Astrocyte of the spinal cord (primary cell): Measurements from ENCODE around the gene CEACAM8.
"Not testable (repeated sequence)": the region's sequence is repeated elsewhere in the genome, so short reads cannot be mapped to it uniquely, and the experiment has no call there.

Experiments
- DNase-seq: peaks from one replicate; pipeline ENCODE4 v3.0.0; 2011; ENCODE audit warnings: low read depth, low spot score
- H3K4me3 ChIP-seq: 2 replicates; pipeline ENCODE4 v1.5.1; 2011; ENCODE audit warnings: low read depth, mild to moderate bottlenecking, low read length, moderate library complexity
- in situ Hi-C: cut with HindIII; loops from 2 replicates; pipeline ENCODE4 v1.10.0; 2017; ENCODE audit warnings: low sequenced_read_pairs
- TF ChIP-seq, protein P1 (sequence below): IDR thresholded peaks from 2 replicates; pipeline ENCODE4 v1.5.1; 2012; ENCODE audit warnings: low read depth, mild to moderate bottlenecking, low read length, inconsistent platforms

CEACAM8 gene

DNA sequence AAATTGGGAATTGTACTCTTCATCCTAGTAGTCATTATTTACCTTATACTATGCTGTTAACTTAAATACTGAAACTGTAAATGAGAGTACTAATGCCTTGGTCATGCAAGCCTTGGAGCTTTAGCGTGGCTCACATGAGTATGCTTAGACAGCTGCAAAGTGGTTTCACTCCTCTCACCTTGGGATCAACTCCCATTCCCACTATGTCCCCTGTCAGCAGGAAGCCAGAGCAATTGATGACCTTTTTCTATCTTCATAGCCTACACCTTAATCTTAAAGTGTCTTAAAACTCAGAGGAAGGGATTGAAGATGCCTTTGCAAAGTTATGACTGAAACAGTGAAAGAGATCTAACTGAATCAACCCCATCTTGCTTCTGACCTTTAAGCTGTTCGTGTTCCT is 33.2 kb upstream of the CEACAM8 start:
- DNase-seq, result no peak
- TF ChIP-seq, protein P1, sequence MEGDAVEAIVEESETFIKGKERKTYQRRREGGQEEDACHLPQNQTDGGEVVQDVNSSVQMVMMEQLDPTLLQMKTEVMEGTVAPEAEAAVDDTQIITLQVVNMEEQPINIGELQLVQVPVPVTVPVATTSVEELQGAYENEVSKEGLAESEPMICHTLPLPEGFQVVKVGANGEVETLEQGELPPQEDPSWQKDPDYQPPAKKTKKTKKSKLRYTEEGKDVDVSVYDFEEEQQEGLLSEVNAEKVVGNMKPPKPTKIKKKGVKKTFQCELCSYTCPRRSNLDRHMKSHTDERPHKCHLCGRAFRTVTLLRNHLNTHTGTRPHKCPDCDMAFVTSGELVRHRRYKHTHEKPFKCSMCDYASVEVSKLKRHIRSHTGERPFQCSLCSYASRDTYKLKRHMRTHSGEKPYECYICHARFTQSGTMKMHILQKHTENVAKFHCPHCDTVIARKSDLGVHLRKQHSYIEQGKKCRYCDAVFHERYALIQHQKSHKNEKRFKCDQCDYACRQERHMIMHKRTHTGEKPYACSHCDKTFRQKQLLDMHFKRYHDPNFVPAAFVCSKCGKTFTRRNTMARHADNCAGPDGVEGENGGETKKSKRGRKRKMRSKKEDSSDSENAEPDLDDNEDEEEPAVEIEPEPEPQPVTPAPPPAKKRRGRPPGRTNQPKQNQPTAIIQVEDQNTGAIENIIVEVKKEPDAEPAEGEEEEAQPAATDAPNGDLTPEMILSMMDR, result no peak
- in situ Hi-C loops, result no loop called here
- no peak overlapping the region for H3K4me3 ChIP-seq

- in situ Hi-C loops, result no loop called here
- DNase-seq, result no peak
- TF ChIP-seq, protein P1, result no peak
- no peak overlapping the region for H3K4me3 ChIP-seq
Measured at GRCh38 chr19:42626181-42626580, 31.5 kb upstream of the CEACAM8 start.

- no peak overlapping the region for H3K4me3 ChIP-seq
- TF ChIP-seq, protein P1, result no peak
- no peak for DNase-seq
- in situ Hi-C loops, result no loop called here
Measured at GRCh38 chr19:42619271-42619670, 24.5 kb upstream of the CEACAM8 start.

GRCh38 chr19:42613666-42614065 is 18.9 kb upstream of the CEACAM8 start:
- in situ Hi-C loops, result no loop called here
- TF ChIP-seq, protein P1, result no peak
- DNase-seq, result no peak

DNA sequence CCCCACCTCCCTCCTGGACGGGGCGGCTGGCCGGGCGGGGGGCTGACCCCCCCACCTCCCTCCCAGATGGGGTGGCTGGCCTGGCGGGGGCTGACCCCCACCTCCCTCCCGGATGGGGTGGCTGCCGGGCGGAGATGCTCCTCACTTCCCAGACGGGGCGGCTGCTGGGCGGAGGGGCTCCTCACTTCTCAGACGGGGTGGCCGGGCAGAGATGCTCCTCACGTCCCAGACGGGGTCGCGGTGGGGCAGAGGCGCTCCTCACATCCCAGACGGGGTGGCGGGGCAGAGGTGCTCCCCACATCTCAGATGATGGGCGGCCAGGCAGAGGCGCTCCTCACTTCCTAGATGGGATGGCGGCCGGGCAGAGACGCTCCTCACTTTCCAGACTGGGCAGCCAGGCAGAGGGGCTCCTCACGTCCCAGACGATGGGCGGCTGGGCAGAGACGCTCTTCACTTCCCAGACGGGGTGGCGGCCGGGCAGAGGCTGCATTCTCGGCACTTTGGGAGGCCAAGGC is 15.7 kb upstream of the CEACAM8 start:
- in situ Hi-C loops, H3K4me3 ChIP-seq, DNase-seq: not testable (repeated sequence)

More at GRCh38 chr19:42613666-42614065, 18.9 kb upstream of the CEACAM8 start:
- no peak overlapping the region for H3K4me3 ChIP-seq

DNA sequence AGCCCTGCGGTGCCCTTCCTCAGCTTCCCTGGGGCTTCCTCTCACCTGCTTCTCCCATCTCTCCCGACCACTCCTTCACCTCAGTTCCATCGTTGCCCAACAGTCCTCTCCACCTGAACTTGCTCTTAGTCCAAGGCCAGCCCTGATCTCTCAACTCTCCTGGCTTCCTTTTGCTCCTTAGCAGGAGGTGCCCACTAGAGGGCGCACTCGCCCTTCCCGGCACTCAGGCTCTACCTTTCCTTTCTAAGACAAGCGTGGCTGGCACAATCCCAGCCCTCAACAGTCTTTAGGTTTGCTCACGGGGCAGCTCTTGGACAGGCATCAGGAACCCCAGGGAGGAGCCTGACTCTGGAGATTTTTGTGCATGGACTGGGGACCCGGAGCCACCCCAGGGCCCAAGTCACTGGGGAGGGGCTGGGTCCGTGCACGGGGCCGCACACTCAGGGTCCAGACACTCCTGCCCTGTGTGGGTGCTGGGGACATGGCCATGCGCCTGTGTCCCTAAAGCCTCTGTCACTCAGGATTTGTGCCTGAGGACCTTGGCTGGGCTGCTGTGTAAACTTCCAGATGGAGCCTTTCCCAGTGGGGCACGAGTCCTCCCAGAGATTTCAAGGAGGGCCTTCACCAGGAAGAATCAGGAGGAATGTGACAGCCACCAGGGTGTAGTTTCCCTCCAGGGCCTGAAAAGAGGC is 12.1 kb upstream of the CEACAM8 start:
- TF ChIP-seq, protein P1, result peak; percentile 67
- DNase-seq, result peak; percentile 5

GRCh38 chr19:42601811-42602443 is 7.2 kb upstream of the CEACAM8 start:
- H3K4me3 ChIP-seq, result no peak overlapping the region
- TF ChIP-seq, protein P1, result no peak
- DNase-seq, result no peak
- in situ Hi-C loops, result no loop called here

More for the DNA sequence above, 12.1 kb upstream of the CEACAM8 start:
- no peak overlapping the region for H3K4me3 ChIP-seq
- in situ Hi-C loops, result no loop called here
